GM18951 (cell line): ENCODE measurements around the gene S100A12.
"Not testable (repeated sequence)": the region's sequence is repeated elsewhere in the genome, so short reads cannot be mapped to it uniquely, and the experiment has no call there.

ENCODE experiments used
- POLR2A ChIP-seq: IDR thresholded peaks from 4 replicates; pipeline ENCODE4 v1.6.1; 2011; ENCODE audit warnings: mild to moderate bottlenecking; ENCODE audit not compliant: insufficient read length, insufficient read depth; ENCODE audit errors: extremely low read depth
- in situ Hi-C: fragments of 300-500 bp; cut with MboI; formaldehyde crosslinking; loops from one replicate; pipeline ENCODE4 v1.12.0; 2022; ENCODE audit warnings: low sequenced_read_pairs, mixed read lengths, inconsistent platforms; ENCODE audit not compliant: unreplicated experiment

Gene S100A12

GRCh38 chr1:153348511-153349362 lies 26.7 kb downstream of the S100A12 start, which contains the start of gene PGLYRP4:
Gene PGLYRP4, minus strand, starts transcription at chr1:153348841. Its CDS starts 909 bp downstream, at chr1:153347932.
- TF ChIP-seq POLR2A, result no peak
- in situ Hi-C loops, result no loop called here

GRCh38 chr1:153347856-153348255 lies 27.6 kb downstream of the S100A12 start:
- TF ChIP-seq POLR2A, result no peak
- in situ Hi-C loops, result no loop called here

- in situ Hi-C loops, result not testable (repeated sequence)
Observed at GRCh38 chr1:153347049-153347448, 28.4 kb downstream of the S100A12 start.

GRCh38 chr1:153346077-153346723 lies 29.2 kb downstream of the S100A12 start:
- in situ Hi-C loops, result no loop called here

GRCh38 chr1:153345187-153346076 lies 30.0 kb downstream of the S100A12 start:
- in situ Hi-C loops, result no loop called here
- no peak for TF ChIP-seq POLR2A

More at GRCh38 chr1:153346077-153346723, 29.2 kb downstream of the S100A12 start:
- TF ChIP-seq POLR2A, result no peak

GRCh38 chr1:153344718-153345025 lies 30.7 kb downstream of the S100A12 start:
- TF ChIP-seq POLR2A, result no peak
- in situ Hi-C loops, result no loop called here

- in situ Hi-C loops, result no loop called here
- no peak for TF ChIP-seq POLR2A
Observed at GRCh38 chr1:153343811-153344717, 31.4 kb downstream of the S100A12 start.

- TF ChIP-seq POLR2A, result no peak
- in situ Hi-C loops, result no loop called here
Observed at GRCh38 chr1:153343040-153343681, 32.3 kb downstream of the S100A12 start.

GRCh38 chr1:153342178-153342577 lies 33.2 kb downstream of the S100A12 start:
- in situ Hi-C loops, result no loop called here
- TF ChIP-seq POLR2A, result no peak

- in situ Hi-C loops, result no loop called here
- TF ChIP-seq POLR2A, result no peak
Observed at GRCh38 chr1:153341431-153341934, 33.9 kb downstream of the S100A12 start.

GRCh38 chr1:153340356-153340755 lies 35.1 kb downstream of the S100A12 start:
- in situ Hi-C loops, result no loop called here
- TF ChIP-seq POLR2A, result no peak

GRCh38 chr1:153339802-153340201 lies 35.6 kb downstream of the S100A12 start:
- in situ Hi-C loops, result no loop called here
- TF ChIP-seq POLR2A, result no peak
